K562 (cell line): ENCODE results near the gene ADCYAP1. TPM values are rescaled to one million over a fixed set of nuclear protein-coding genes. Genes with fewer than 3 reads are reported as not detected.

Source experiments
- FOSL1 ChIP-seq: fragments of 200-800 bp; sonication (Bioruptor generic); conservative IDR thresholded peaks from 2 replicates; pipeline ENCODE4 v1.6.1; 2016; ENCODE audit warnings: missing genetic modification characterization, missing compliant biosample characterization
- GABPB1 ChIP-seq: sonication (generic); formaldehyde crosslinking; IDR thresholded peaks from 2 replicates; pipeline ENCODE4 v1.8.0; 2022; ENCODE audit warnings: mild to moderate bottlenecking, missing genetic modification reagents
- GTF2A2 ChIP-seq: IDR thresholded peaks from 2 replicates; pipeline ENCODE4 v1.6.1; 2016; ENCODE audit warnings: mild to moderate bottlenecking, missing genetic modification characterization, missing compliant biosample characterization
- L3MBTL2 ChIP-seq: fragments of 450-650 bp; IDR thresholded peaks from 2 replicates; pipeline ENCODE4 v1.6.1; 2016; ENCODE audit warnings: mild to moderate bottlenecking, moderate library complexity
- MAFF ChIP-seq: IDR thresholded peaks from 2 replicates; pipeline ENCODE4 v1.6.1; 2012; ENCODE audit warnings: low read length, improper control_type of control experiment
- MEIS2 ChIP-seq: fragments of 450-650 bp; IDR thresholded peaks from 2 replicates; pipeline ENCODE4 v1.6.1; 2014; ENCODE audit warnings: mild to moderate bottlenecking; ENCODE audit not compliant: partially characterized antibody
- MYC ChIP-seq, 2 experiments: fragments of 250-450 bp in 1 of 2; sonication (Bioruptor Pico) in 1 of 2; IDR thresholded peaks; 2 replicates each; pipeline versions ENCODE4 v1.5.1 to v1.6.1; 2012 to 2021; ENCODE audit warnings: low read depth in 2 of 2, borderline replicate concordance in 1 of 2, improper control_type of control experiment in 1 of 2, low read length in 1 of 2, mild to moderate bottlenecking in 1 of 2, moderate library complexity in 1 of 2
- PHB ChIP-seq: fragments of 250-450 bp; sonication (Bioruptor Pico); IDR thresholded peaks from 2 replicates; pipeline ENCODE4 v1.5.0; 2021
- POLR3A ChIP-seq: IDR thresholded peaks from 2 replicates; pipeline ENCODE4 v1.6.1; 2011; ENCODE audit warnings: borderline replicate concordance, mild to moderate bottlenecking, moderate library complexity; ENCODE audit not compliant: insufficient read length, insufficient read depth; ENCODE audit errors: extremely low read depth
- RFX5 ChIP-seq: IDR thresholded peaks from 2 replicates; pipeline ENCODE4 v1.6.1; 2011; ENCODE audit warnings: low read depth, mild to moderate bottlenecking, improper control_type of control experiment, low read length
- RNF2 ChIP-seq: sonication (generic); IDR thresholded peaks from 2 replicates; pipeline ENCODE4 v1.6.1; 2016
- TAF7 ChIP-seq: fragments of 450-650 bp; IDR thresholded peaks from 2 replicates; pipeline ENCODE4 v1.6.1; 2016; ENCODE audit warnings: missing genetic modification characterization, missing compliant biosample characterization
- TGIF2 ChIP-seq: sonication (generic); formaldehyde crosslinking; IDR thresholded peaks from 2 replicates; pipeline ENCODE4 v1.8.1; 2022; ENCODE audit warnings: mild to moderate bottlenecking, missing genetic modification reagents, moderate library complexity
- ZBTB7A ChIP-seq: IDR thresholded peaks from 2 replicates; pipeline ENCODE4 v1.6.1; 2011; ENCODE audit warnings: low read depth, mild to moderate bottlenecking, low read length, moderate library complexity, borderline replicate concordance; ENCODE audit not compliant: control insufficient read depth
- polyA plus RNA-seq, 8 experiments: library from polyadenylated mRNA; depleted of rRNA in 4 of 8; stranded (reverse) in 5 of 8; unstranded in 3 of 8; fragments of >200 nt; fragmentation: Nextera tagmentation in 2 of 8; fragmentation: Illumina TruSeq in 1 of 8; extraction: Ambion mirVana in 2 of 8; extraction: Trizol in 1 of 8; gene quantifications; 2 replicates each; pipeline versions ENCODE4 v1.2.1 to v1.2.3, GENCODE V29; 2011 to 2014; ENCODE audit warnings: inconsistent platforms in 1 of 8, missing spikeins in 1 of 8
- total RNA-seq, 7 experiments: library from RNA; depleted of rRNA in 6 of 7; stranded (reverse); fragments of >200 nt in 6 of 7; fragmentation: Illumina TruSeq in 2 of 7; extraction: Trizol in 2 of 7; gene quantifications; 2 replicates each; pipeline versions ENCODE4 v1.2.1 to v1.2.3, GENCODE V29; 2011 to 2021; ENCODE audit warnings: low replicate concordance in 1 of 7
- TF ChIP-seq, protein P1 (sequence below): sonication (generic); formaldehyde crosslinking; IDR thresholded peaks from 2 replicates; pipeline ENCODE4 v1.8.0; 2022; ENCODE audit warnings: missing genetic modification reagents, mild to moderate bottlenecking, moderate library complexity, borderline replicate concordance
- TF ChIP-seq, protein P2 (sequence below), 2 experiments: fragments of 250-450 bp in 1 of 2; fragments of 450-650 bp in 1 of 2; sonication (Bioruptor Pico) in 1 of 2; IDR thresholded peaks; 2 replicates each; pipeline versions ENCODE4 v1.6.1 to v1.8.0; 2016 to 2021; ENCODE audit warnings: mild to moderate bottlenecking in 2 of 2, moderate library complexity in 2 of 2, missing compliant biosample characterization in 1 of 2, missing genetic modification characterization in 1 of 2
- TF ChIP-seq, protein P3 (sequence below): sonication (generic); formaldehyde crosslinking; IDR thresholded peaks from 2 replicates; pipeline ENCODE4 v1.5.0; 2020; ENCODE audit warnings: missing genetic modification reagents
- TF ChIP-seq, protein P4 (sequence below), 2 experiments: IDR thresholded peaks; 2 replicates each; pipeline ENCODE4 v1.6.1; 2011; ENCODE audit warnings: borderline replicate concordance in 1 of 2, control low read depth in 1 of 2, low read depth in 1 of 2, low read length in 1 of 2, mild to moderate bottlenecking in 1 of 2, mixed read lengths in 1 of 2, moderate library complexity in 1 of 2; ENCODE audit not compliant: insufficient read depth in 1 of 2, insufficient read length in 1 of 2, poor library complexity in 1 of 2, severe bottlenecking in 1 of 2; ENCODE audit errors: extremely low read depth in 1 of 2
- TF ChIP-seq, protein P5 (sequence below), 2 experiments: fragments of 200-800 bp in 1 of 2; sonication (Bioruptor generic) in 1 of 2; sonication (generic) in 1 of 2; formaldehyde crosslinking in 1 of 2; IDR thresholded peaks in 1 of 2; conservative IDR thresholded peaks in 1 of 2; 2 replicates each; pipeline versions ENCODE4 v1.5.0 to v1.6.1; 2016 to 2020; ENCODE audit warnings: missing compliant biosample characterization in 1 of 2, missing genetic modification characterization in 1 of 2, missing genetic modification reagents in 1 of 2
- TF ChIP-seq, protein P6 (sequence below), 2 experiments: fragments of 450-650 bp; conservative IDR thresholded peaks; 2 replicates each; pipeline ENCODE4 v1.6.1; 2017; ENCODE audit warnings: mild to moderate bottlenecking in 2 of 2, moderate library complexity in 2 of 2

Gene ADCYAP1
- total and polyA plus RNA-seq, 9 of the 15 experiments (the other 6 are each of a cell fraction or from before 2014, with no cell fraction given) = 0.03 TPM; not detected in 8

DNA sequence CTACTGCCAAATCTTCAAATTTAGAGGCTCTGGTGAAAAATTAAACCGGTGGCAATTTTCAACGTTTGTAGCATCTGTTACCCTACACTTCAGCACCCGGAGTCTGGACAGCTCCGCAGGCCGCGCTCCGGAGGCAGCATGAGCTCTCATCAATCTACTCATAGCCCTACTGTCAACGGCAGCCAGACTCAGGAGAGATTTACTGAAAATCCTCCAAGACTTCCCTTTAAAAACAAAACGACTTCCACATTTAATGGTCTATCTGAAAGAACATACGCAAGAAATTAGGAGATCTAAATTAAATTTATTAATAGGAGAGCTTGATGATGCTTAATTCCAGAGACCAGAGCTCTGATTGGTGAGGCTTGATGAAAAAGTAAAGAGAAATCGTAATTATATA, 970 bp upstream of the ADCYAP1 start (continued):
- TF ChIP-seq, protein P1, sequence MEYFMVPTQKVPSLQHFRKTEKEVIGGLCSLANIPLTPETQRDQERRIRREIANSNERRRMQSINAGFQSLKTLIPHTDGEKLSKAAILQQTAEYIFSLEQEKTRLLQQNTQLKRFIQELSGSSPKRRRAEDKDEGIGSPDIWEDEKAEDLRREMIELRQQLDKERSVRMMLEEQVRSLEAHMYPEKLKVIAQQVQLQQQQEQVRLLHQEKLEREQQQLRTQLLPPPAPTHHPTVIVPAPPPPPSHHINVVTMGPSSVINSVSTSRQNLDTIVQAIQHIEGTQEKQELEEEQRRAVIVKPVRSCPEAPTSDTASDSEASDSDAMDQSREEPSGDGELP (CRISPR knock-in tag) = peak; percentile 72
- TF ChIP-seq TGIF2 = peak; percentile 81; the same call in 1 of the 2 replicates
- TF ChIP-seq RFX5 = no peak
- no peak for TF ChIP-seq GTF2A2 (tag)
- no peak for TF ChIP-seq ZBTB7A
- TF ChIP-seq, protein P2, sequence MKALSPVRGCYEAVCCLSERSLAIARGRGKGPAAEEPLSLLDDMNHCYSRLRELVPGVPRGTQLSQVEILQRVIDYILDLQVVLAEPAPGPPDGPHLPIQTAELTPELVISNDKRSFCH (CRISPR knock-in tag; IDR thresholded peaks at IDR 0.05) = no peak
- TF ChIP-seq, protein P2 (tag; IDR thresholded peaks at IDR 0.05) = 0 out of 2 replicates have a peak, but pooled peaks have one; percentile 26
- TF ChIP-seq GABPB1 (CRISPR knock-in tag) = peak; percentile 41; the same call in 1 of the 2 replicates
- no peak for TF ChIP-seq PHB
- TF ChIP-seq FOSL1 (tag) = no peak
- TF ChIP-seq TAF7 (tag) = no peak
- no peak for TF ChIP-seq L3MBTL2
- TF ChIP-seq, protein P3, sequence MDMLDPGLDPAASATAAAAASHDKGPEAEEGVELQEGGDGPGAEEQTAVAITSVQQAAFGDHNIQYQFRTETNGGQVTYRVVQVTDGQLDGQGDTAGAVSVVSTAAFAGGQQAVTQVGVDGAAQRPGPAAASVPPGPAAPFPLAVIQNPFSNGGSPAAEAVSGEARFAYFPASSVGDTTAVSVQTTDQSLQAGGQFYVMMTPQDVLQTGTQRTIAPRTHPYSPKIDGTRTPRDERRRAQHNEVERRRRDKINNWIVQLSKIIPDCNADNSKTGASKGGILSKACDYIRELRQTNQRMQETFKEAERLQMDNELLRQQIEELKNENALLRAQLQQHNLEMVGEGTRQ (CRISPR knock-in tag) = peak; percentile 33; the same call in 1 of the 2 replicates
- 0 out of 2 replicates have a peak, but pooled peaks have one; percentile 26 for TF ChIP-seq MYC (IDR thresholded peaks at IDR 0.05; ENCODE audit: low read depth, low read length)
- no peak for TF ChIP-seq MYC (CRISPR knock-in tag; IDR thresholded peaks at IDR 0.05; ENCODE audit: borderline replicate concordance, low read depth)
- 0 out of 2 replicates have a peak, but pooled peaks have one; percentile 12 for TF ChIP-seq RNF2
- TF ChIP-seq, protein P4, sequence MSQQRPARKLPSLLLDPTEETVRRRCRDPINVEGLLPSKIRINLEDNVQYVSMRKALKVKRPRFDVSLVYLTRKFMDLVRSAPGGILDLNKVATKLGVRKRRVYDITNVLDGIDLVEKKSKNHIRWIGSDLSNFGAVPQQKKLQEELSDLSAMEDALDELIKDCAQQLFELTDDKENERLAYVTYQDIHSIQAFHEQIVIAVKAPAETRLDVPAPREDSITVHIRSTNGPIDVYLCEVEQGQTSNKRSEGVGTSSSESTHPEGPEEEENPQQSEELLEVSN (IDR thresholded peaks at IDR 0.05; ENCODE audit: borderline replicate concordance in 1 of 2, extremely low read depth in 1 of 2, insufficient read depth in 1 of 2, insufficient read length in 1 of 2, low read depth in 1 of 2, low read length in 1 of 2, poor library complexity in 1 of 2, severe bottlenecking in 1 of 2) = peak in 1 of 2 experiments; percentile 32
- TF ChIP-seq POLR3A = no peak
- TF ChIP-seq, protein P5, sequence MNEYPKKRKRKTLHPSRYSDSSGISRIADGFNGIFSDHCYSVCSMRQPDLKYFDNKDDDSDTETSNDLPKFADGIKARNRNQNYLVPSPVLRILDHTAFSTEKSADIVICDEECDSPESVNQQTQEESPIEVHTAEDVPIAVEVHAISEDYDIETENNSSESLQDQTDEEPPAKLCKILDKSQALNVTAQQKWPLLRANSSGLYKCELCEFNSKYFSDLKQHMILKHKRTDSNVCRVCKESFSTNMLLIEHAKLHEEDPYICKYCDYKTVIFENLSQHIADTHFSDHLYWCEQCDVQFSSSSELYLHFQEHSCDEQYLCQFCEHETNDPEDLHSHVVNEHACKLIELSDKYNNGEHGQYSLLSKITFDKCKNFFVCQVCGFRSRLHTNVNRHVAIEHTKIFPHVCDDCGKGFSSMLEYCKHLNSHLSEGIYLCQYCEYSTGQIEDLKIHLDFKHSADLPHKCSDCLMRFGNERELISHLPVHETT (CRISPR knock-in tag; conservative IDR thresholded peaks at IDR 0.05 in 1 of 2, IDR thresholded peaks at IDR 0.05 in 1 of 2) = peak in 1 of 2 experiments; percentile 54; a peak in 1 of 4 replicates
- TF ChIP-seq MAFF = no peak
- peak; percentile 86 for TF ChIP-seq MEIS2
- TF ChIP-seq, protein P6, sequence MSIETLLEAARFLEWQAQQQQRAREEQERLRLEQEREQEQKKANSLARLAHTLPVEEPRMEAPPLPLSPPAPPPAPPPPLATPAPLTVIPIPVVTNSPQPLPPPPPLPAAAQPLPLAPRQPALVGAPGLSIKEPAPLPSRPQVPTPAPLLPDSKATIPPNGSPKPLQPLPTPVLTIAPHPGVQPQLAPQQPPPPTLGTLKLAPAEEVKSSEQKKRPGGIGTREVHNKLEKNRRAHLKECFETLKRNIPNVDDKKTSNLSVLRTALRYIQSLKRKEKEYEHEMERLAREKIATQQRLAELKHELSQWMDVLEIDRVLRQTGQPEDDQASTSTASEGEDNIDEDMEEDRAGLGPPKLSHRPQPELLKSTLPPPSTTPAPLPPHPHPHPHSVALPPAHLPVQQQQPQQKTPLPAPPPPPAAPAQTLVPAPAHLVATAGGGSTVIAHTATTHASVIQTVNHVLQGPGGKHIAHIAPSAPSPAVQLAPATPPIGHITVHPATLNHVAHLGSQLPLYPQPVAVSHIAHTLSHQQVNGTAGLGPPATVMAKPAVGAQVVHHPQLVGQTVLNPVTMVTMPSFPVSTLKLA (conservative IDR thresholded peaks at IDR 0.05) = peak; percentile 45 to 66; a peak in 3 of 4 replicates
